Measurements from ENCODE around the gene CTSC.

Gene CTSC

GRCh38 chr11:88318017-88318416 is 19.5 kb downstream of the CTSC start:
- TF ChIP-seq CTCF (IDR thresholded peaks at IDR 0.05; ENCODE audit: low read depth, low read length), result no peak
- no peak overlapping the region for H3K4me3 ChIP-seq (ENCODE audit: low read depth, low read length)

GRCh38 chr11:88317536-88317935 is 20.0 kb downstream of the CTSC start:
- TF ChIP-seq CTCF (IDR thresholded peaks at IDR 0.05; ENCODE audit: low read depth, low read length), result no peak
- no peak overlapping the region for H3K4me3 ChIP-seq (ENCODE audit: low read depth, low read length)

GRCh38 chr11:88315981-88316441 is 21.5 kb downstream of the CTSC start:
- TF ChIP-seq CTCF (IDR thresholded peaks at IDR 0.05; ENCODE audit: low read depth, low read length), result no peak
- no peak overlapping the region for H3K4me3 ChIP-seq (ENCODE audit: low read depth, low read length)

- TF ChIP-seq CTCF (IDR thresholded peaks at IDR 0.05; ENCODE audit: low read depth, low read length), result no peak
- no peak overlapping the region for H3K4me3 ChIP-seq (ENCODE audit: low read depth, low read length)
These were observed 22.5 kb downstream of the CTSC start for GRCh38 chr11:88315015-88315414.

GRCh38 chr11:88313441-88313840 is 24.1 kb downstream of the CTSC start:
- no peak for TF ChIP-seq CTCF (IDR thresholded peaks at IDR 0.05; ENCODE audit: low read depth, low read length)
- H3K4me3 ChIP-seq (ENCODE audit: low read depth, low read length), result no peak overlapping the region

- no peak for TF ChIP-seq CTCF (IDR thresholded peaks at IDR 0.05; ENCODE audit: low read depth, low read length)
- H3K4me3 ChIP-seq (ENCODE audit: low read depth, low read length), result no peak overlapping the region
These were observed 24.9 kb downstream of the CTSC start for GRCh38 chr11:88312628-88313027.

- TF ChIP-seq CTCF (IDR thresholded peaks at IDR 0.05; ENCODE audit: low read depth, low read length), result no peak
- H3K4me3 ChIP-seq (ENCODE audit: low read depth, low read length), result no peak overlapping the region
These were observed 27.3 kb downstream of the CTSC start for GRCh38 chr11:88310246-88310645.
